Breast epithelium (tissue), 4 donors: ENCODE data around the gene SPACA4. TPM values are rescaled to one million over a fixed set of nuclear protein-coding genes. Genes with fewer than 3 reads are reported as not detected.

Source experiments
- DNase-seq, 2 donors: peaks; one replicate each; pipeline ENCODE4 v3.0.0-alpha.2; 2019; ENCODE audit warnings: low spot score in 2 of 2
- H3K27ac ChIP-seq, 2 donors: fragments of 200-600 bp; sonication (generic) in 1 of 2; one replicate each; pipeline ENCODE4 v1.5.1; 2016 to 2019; ENCODE audit warnings: mild to moderate bottlenecking in 1 of 2
- H3K27me3 ChIP-seq, 2 donors: fragments of 200-600 bp; sonication (generic) in 1 of 2; one replicate each; pipeline versions ENCODE4 v1.5.1 to v1.6.0; 2017 to 2019; ENCODE audit warnings: control low read depth in 1 of 2, mild to moderate bottlenecking in 1 of 2
- H3K36me3 ChIP-seq: fragments of 200-600 bp; one replicate; pipeline ENCODE4 v1.5.1; 2019
- H3K4me1 ChIP-seq, 2 donors: fragments of 200-600 bp; sonication (generic); one replicate each; pipeline ENCODE4 v1.5.1; 2016 to 2019; ENCODE audit warnings: control low read depth in 1 of 2
- H3K4me3 ChIP-seq, 3 donors: fragments of 200-600 bp; sonication (generic); 1 replicate in 2 of 3; 2 replicates in 1 of 3; pipeline ENCODE4 v1.5.1; 2016 to 2019; ENCODE audit warnings: mild to moderate bottlenecking in 3 of 3, moderate library complexity in 2 of 3
- H3K9me3 ChIP-seq, 2 donors: fragments of 200-600 bp; sonication (generic) in 1 of 2; one replicate each; pipeline ENCODE4 v1.5.1; 2016 to 2019; ENCODE audit warnings: control low read depth in 1 of 2
- CTCF ChIP-seq, 3 donors: fragments of 450-650 bp; IDR thresholded peaks; one replicate each; pipeline ENCODE4 v1.5.1; 2016 to 2017; ENCODE audit warnings: antibody characterized with exemption in 3 of 3, mild to moderate bottlenecking in 3 of 3, moderate library complexity in 3 of 3
- POLR2A ChIP-seq: fragments of 450-650 bp; IDR thresholded peaks from one replicate; pipeline ENCODE4 v1.6.1; 2016; ENCODE audit warnings: antibody characterized with exemption, mild to moderate bottlenecking, moderate library complexity
- POLR2AphosphoS5 ChIP-seq, 3 donors: sonication (generic); formaldehyde crosslinking; IDR thresholded peaks; one replicate each; pipeline ENCODE4 v1.6.1; 2017; ENCODE audit warnings: antibody characterized with exemption in 3 of 3
- intact Hi-C: fragments of 100-400 bp; cut with DNase I; formaldehyde crosslinking; loops from one replicate; pipeline ENCODE4 v1.15.1; 2023; ENCODE audit warnings: low total_unique reads
- total RNA-seq, 3 donors: library from RNA; depleted of rRNA; stranded (reverse); fragments of >200 nt; gene quantifications; one replicate each; pipeline ENCODE4 v1.1.0, GENCODE V29; 2016

SPACA4 gene
- total RNA-seq, 3 donors from 2014 or later: not detected

- no peaks in the 10 kb centered on the region for H3K36me3 ChIP-seq
- DNase-seq: peak in 1 of 2 donors; percentile 83
Measured at GRCh38 chr19:48635263-48635965, 28.9 kb downstream of the SPACA4 start.

GRCh38 chr19:48635966-48636858 lies 29.7 kb downstream of the SPACA4 start:
- peak overlapping the region; percentile 63 to 88 (median 77) for H3K4me3 ChIP-seq
- intact Hi-C loops: no loop called here
- H3K36me3 ChIP-seq: no peaks in the 10 kb centered on the region
- peaks cover 0 to 7% of the 10 kb centered on the region in 2 donors for H3K4me1 ChIP-seq
- peak overlapping the region; percentile 99 for H3K27ac ChIP-seq
- DNase-seq: no peak
- H3K27me3 ChIP-seq: no peaks in the 10 kb centered on the region
- no peaks in the 10 kb centered on the region for H3K9me3 ChIP-seq
- TF ChIP-seq POLR2AphosphoS5 (IDR thresholded peaks at IDR 0.05) (no peak), CTCF (IDR thresholded peaks at IDR 0.05) (no peak), POLR2A (no peak)

More at GRCh38 chr19:48635263-48635965, 28.9 kb downstream of the SPACA4 start:
- H3K4me1 ChIP-seq: peaks cover 0 to 7% of the 10 kb centered on the region in 2 donors
- TF ChIP-seq POLR2AphosphoS5 (IDR thresholded peaks at IDR 0.05) (peak in 1 of 3 donors; percentile 49), CTCF (IDR thresholded peaks at IDR 0.05) (no peak)
- peak overlapping the region; percentile 99 for H3K27ac ChIP-seq
- peak overlapping the region; percentile 63 to 88 (median 77) for H3K4me3 ChIP-seq
- no peaks in the 10 kb centered on the region for H3K27me3 ChIP-seq
- intact Hi-C loops: no loop called here
- no peaks in the 10 kb centered on the region for H3K9me3 ChIP-seq

GRCh38 chr19:48636859-48637448 lies 30.4 kb downstream of the SPACA4 start, which contains the start of gene DBP:
Gene DBP, minus strand, starts transcription at chr19:48637379. Its CDS starts 385 bp downstream, at chr19:48636994.
- peak in 1 of 2 donors; percentile 72 for DNase-seq
- intact Hi-C loops: no loop called here
- Histone ChIP-seq H3K9me3 (no peaks in the 10 kb centered on the region), H3K36me3 (no peaks in the 10 kb centered on the region), H3K4me1 (peaks cover 0 to 7% of the 10 kb centered on the region in 2 donors), H3K27ac (peak within 1 kb of the TSS; percentile 99), H3K4me3 (peak within 1 kb of the TSS; percentile 63 to 88 (median 77)), H3K27me3 (no peaks in the 10 kb centered on the region)
- TF ChIP-seq POLR2A: no peak
- TF ChIP-seq CTCF (IDR thresholded peaks at IDR 0.05): peak in 1 of 3 donors; percentile 25

GRCh38 chr19:48637449-48637947 lies 31.0 kb downstream of the SPACA4 start:
- peak overlapping the region; percentile 99 for H3K27ac ChIP-seq
- H3K4me1 ChIP-seq: peaks cover 0 to 7% of the 10 kb centered on the region in 2 donors
- intact Hi-C loops: no loop called here

More at GRCh38 chr19:48637449-48637947, 31.0 kb downstream of the SPACA4 start:
- Histone ChIP-seq H3K4me3 (peak overlapping the region; percentile 63 to 88 (median 77)), H3K9me3 (no peaks in the 10 kb centered on the region), H3K36me3 (no peaks in the 10 kb centered on the region), H3K27me3 (no peaks in the 10 kb centered on the region)
- TF ChIP-seq POLR2A: no peak
- TF ChIP-seq POLR2AphosphoS5 (IDR thresholded peaks at IDR 0.05): peak; percentile 58 to 85 (median 82)
- no peak for TF ChIP-seq CTCF (IDR thresholded peaks at IDR 0.05)
- peak; percentile 100 for DNase-seq
